DMS79 (cell line): ENCODE results near the gene PYGM.

Experiments
- DNase-seq: peaks from one replicate; lab custom pipeline; 2025; lab: John Stamatoyannopoulos, UW

PYGM gene

DNA sequence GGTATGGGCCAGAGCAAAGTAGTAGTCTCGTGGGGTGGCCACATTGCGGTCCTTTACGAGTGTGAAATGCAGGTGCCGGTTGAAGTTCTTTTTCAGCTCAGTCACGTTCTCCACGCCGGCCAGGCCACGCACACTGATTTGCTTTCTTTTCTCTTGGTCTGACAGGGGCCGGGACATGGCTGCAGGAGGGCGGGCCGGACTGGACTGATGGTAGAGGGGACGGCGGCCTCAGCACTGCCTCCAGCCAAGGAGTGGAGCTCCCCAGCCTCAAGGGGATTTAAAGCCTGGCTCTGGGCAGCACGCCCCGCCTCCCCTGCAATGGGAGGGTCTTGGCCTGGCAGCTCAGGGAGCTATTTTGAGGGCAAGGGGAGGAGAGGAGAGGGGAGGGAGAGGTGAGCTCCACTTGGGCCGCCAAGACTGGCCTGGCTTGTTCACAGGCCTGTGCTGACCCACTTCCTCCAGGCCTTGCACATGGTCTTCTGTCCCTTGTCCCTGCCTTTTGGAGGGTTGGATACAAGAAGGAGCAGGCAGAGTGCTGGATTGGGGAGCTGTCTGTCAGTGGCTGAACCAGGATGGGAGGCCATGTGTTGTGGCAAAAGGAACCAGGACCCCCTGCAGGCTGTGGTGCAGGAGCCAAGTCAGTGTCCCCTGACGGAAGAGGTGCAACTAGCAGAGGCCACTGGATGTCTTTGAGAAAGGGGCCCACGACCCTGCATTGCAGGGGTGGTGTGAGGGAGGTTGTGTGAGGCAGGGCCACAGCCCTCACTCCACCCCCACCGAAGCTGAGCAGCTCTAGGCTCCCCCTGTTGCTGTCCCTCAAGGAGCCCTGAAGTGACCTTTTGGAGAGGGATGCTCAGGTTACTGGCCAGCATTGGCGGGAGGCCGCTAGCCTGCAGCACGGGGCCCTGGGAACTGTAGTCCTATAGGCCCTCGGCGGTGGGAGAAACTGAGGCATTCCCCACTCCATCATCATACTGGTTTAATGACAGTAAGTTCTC lies at the start of gene PYGM:
Gene PYGM, minus strand, starts transcription at position 253 of the 998 bp plus-strand sequence. Its CDS starts 76 bp downstream, at position 177.
- DNase-seq, result no peak

DNA sequence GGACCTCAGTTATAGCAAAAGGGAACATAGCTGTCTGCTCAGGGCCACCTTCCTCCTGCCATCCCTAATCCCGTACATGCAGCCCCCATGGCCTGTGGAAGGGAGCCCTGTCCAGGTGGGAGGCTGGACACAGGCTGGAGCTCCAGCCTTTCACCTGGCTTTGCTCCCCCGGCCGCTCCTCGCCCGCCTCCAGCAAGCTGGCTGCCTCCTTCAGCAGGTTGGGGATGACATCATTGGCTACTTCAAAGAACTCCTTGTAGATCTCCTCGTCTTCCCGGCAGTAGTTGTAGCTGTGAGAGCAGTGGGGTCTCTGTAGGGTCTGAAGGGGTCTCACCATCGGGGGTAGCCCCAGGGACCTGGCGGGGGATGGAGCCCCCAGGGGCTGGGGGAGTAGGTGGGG lies 45.7 kb upstream of the PYGM start:
- no peak for DNase-seq

DNA sequence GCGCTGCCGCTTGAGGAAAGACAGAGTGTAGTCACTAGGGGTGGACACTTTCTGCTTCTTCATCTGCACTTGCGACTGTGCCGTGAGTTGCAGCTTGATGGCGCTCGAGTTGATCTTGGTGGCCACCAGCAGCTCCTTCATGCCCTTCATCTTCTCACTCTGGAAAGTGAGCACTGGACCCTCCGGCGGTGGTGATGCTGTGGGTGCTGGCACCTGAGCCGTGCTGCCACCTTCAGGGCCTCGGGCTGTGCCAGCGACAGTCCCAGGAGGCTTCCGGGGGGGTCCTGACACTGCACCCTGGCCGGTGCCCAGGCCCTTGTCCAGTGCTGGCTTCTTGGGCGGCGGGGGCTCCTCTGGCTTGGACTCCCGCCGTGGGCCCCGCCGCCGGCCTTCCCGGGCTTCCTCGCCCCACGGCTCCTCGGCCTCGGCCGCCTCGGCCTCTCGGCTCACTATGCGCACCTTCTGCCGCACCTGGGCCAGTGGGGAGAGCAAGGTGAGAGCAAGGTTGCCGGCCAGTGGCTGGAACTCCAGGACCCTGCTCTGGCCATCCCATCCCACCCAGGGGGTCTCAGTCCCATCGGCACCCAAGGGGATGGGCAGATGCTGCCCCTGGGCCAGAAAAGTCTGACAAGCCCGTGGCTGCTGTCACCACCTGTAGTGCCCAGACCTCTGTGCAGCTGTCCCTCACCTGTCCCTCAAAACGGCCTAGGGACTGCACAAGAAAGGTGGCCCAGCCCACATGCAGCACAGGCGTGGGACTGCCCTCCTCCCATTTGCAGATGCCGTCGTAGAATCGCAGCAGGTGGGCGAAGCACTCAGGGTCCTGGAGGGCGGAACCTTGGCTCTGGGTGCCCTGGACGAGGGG lies 44.8 kb upstream of the PYGM start:
- no peak for DNase-seq

GRCh38 chr11:64803846-64804345 lies 44.1 kb upstream of the PYGM start:
- DNase-seq, result no peak

- peak; percentile 70 for DNase-seq
These were observed 43.5 kb upstream of the PYGM start, which contains the start of gene MAP4K2 for GRCh38 chr11:64803158-64803845. Gene MAP4K2 (minus strand): TSS chr11:64803214. CDS start chr11:64803149, 65 bp downstream.

- no peak for DNase-seq
These were observed 42.8 kb upstream of the PYGM start for GRCh38 chr11:64802370-64803157.

- no peak for DNase-seq
These were observed 42.0 kb upstream of the PYGM start for GRCh38 chr11:64801561-64802369.

DNA sequence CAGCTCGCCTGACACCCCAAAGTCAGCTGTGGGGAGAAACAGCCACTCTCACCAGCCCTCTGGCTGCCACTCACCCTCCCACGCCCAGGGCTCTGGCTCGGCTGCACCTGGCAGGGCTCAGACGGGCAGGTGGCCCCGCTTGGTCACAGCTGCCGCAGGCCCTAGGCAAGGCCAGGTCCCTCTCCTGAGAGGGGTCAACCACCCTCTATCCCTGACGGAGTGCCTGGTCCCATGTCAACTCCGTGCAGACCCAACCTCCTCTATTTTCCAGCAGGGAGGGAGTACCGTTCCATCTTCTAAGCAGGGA lies 41.3 kb upstream of the PYGM start:
- DNase-seq, result no peak

GRCh38 chr11:64800303-64801157 lies 40.8 kb upstream of the PYGM start:
- DNase-seq, result no peak

- no peak for DNase-seq
These were observed 40.0 kb upstream of the PYGM start for GRCh38 chr11:64799623-64800302.

- no peak for DNase-seq
These were observed 39.5 kb upstream of the PYGM start for GRCh38 chr11:64799256-64799622.

- DNase-seq, result no peak
These were observed 37.2 kb upstream of the PYGM start for GRCh38 chr11:64796757-64797541.

GRCh38 chr11:64796047-64796756 lies 36.4 kb upstream of the PYGM start:
- DNase-seq, result no peak

DNA sequence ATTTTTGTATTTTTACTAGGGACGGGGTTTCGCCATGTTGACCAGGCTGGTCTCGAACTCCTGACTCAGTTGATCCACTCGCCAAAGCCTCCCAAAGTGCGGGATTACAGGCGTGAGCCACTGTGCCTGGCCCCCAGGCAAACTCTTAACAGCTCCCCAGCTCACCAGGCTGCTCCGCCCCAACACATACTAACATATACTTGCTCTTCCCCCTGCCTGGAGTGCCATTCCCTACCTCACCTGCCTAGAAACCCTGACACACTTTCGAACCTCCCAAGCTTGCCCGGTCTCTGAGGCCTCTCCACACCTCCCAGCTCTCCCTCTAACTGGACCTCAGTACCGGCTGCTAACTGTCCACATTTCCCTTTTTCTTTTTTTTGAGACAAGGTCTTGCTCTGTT lies 34.8 kb upstream of the PYGM start:
- no peak for DNase-seq

- DNase-seq, result no peak
These were observed 33.7 kb upstream of the PYGM start for GRCh38 chr11:64793271-64794160.

DNA sequence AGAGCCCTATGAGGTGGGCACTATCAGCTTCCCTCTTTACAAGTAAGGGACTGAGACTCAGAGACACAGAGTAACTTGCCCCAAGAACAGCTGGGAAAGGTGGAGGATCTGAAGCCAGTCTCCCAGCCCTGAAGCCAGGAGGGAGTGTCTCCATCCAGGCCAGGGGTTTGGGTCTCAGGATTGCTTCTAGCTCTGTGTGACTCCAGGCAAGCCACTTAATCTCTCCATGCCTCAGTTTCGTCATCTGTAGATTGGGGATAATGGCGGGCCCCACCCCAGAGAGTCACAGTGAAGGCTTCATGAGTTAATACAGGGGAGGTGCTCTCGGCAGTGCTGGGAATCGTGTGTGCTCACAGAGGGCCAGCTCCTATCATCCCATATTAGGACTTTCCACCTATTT lies 32.7 kb upstream of the PYGM start:
- no peak for DNase-seq
